OCI-LY3 (cell line): ENCODE measurements around the gene SERHL2.
"Not testable (repeated sequence)": the region's sequence is repeated elsewhere in the genome, so short reads cannot be mapped to it uniquely, and the experiment has no call there.

Experiments
- EZH2phosphoT487 ChIP-seq: fragments of 200-600 bp; shearing (Covaris generic); IDR thresholded peaks from 2 replicates; pipeline ENCODE4 v1.6.1; 2018; ENCODE audit warnings: antibody characterized with exemption, mixed run types, low read depth
- TF ChIP-seq, protein P1 (sequence below): fragments of 200-600, 300-600 bp; sonication (generic); IDR thresholded peaks from 2 replicates; pipeline ENCODE4 v1.5.1; 2014; ENCODE audit warnings: antibody characterized with exemption, low read length, low read depth

DNA sequence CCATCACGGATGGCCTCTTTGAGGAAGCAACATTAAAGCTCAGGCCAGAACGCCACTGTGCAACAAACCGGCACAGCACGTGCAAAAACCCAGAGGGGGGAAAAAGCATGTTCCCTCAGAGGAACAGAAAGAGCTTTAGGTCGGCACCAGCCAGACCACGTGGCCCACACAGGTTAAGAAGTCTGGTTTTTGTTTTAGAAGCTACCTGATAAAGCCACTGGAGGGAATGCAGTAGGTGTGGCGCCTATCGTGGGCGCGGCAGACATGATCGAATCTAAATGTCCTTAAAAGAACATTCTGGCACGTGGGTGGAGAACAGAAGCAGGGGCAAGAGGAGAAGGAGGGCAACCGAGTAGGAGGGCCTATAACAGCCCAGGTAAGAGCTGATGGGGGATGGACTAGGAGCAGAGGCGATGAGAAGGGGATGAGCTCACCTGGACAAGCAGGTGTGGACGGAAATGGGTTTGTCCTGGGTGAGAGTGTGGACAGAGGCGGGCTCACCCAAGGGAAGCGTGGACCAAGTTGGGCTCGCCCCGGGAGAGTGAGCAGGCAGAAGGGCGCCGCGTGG, 27.5 kb downstream of the SERHL2 start:
- TF ChIP-seq, protein P1, sequence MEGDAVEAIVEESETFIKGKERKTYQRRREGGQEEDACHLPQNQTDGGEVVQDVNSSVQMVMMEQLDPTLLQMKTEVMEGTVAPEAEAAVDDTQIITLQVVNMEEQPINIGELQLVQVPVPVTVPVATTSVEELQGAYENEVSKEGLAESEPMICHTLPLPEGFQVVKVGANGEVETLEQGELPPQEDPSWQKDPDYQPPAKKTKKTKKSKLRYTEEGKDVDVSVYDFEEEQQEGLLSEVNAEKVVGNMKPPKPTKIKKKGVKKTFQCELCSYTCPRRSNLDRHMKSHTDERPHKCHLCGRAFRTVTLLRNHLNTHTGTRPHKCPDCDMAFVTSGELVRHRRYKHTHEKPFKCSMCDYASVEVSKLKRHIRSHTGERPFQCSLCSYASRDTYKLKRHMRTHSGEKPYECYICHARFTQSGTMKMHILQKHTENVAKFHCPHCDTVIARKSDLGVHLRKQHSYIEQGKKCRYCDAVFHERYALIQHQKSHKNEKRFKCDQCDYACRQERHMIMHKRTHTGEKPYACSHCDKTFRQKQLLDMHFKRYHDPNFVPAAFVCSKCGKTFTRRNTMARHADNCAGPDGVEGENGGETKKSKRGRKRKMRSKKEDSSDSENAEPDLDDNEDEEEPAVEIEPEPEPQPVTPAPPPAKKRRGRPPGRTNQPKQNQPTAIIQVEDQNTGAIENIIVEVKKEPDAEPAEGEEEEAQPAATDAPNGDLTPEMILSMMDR = not testable (repeated sequence)
- not testable (repeated sequence) for TF ChIP-seq EZH2phosphoT487
